ENCODE measurements around the gene DNAH8. TPM values are rescaled to one million over a fixed set of nuclear protein-coding genes. Genes with fewer than 3 reads are reported as not detected.

Gene DNAH8
- total RNA-seq, 1 experiment from 2014 or later, result not detected

DNA sequence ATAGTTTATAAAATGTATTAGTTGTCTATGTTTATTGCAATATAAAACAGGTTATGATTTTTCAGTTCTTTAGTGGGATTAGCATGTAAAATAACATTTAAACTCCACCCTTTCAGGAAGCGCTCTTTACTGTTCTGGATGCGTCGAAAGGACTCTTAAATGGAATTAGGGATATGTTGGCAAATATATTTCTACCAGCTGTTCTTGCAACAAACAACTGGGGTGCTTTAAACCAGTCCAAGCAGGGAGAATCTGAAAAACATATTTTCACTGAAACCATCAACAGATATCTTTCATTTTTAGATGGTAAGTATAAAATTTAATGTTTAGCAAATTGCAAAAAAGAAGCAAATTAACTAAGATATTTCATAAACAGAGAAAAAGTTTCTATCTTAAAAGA is 21.8 kb downstream of the DNAH8 start:
- Histone ChIP-seq H3K9me3 (ENCODE audit: control insufficient read depth in 1 of 2, insufficient read depth in 1 of 2, low read depth in 1 of 2, low read length in 2 of 2) (no peaks in the 10 kb centered on the region), H3K9ac (ENCODE audit: low read length) (no peak overlapping the region), H3K27me3 (ENCODE audit: insufficient read depth, low read length) (0 out of 2 replicates have a peak, but pooled peaks cover 3% of the 10 kb centered on the region), H2AFZ (ENCODE audit: low read depth, low read length, poor library complexity, severe bottlenecking) (no peak overlapping the region), H3K27ac (ENCODE audit: low read depth, low read length) (no peak overlapping the region), H3K9me2 (ENCODE audit: insufficient read depth) (no peaks in the 10 kb centered on the region), H3K4me3 (replicated peaks in 1 of 2; ENCODE audit: low read depth in 1 of 2, low read length in 2 of 2) (no peak overlapping the region), H3K4me2 (ENCODE audit: low read length) (no peak overlapping the region), H3K36me3 (ENCODE audit: control insufficient read depth in 1 of 2, insufficient read depth in 2 of 2, low read length in 2 of 2) (no peaks in the 10 kb centered on the region), H4K20me1 (ENCODE audit: insufficient read depth) (no peaks in the 10 kb centered on the region), H3K79me2 (ENCODE audit: insufficient read depth, low read length) (no peaks in the 10 kb centered on the region), H3K4me1 (ENCODE audit: control insufficient read depth in 1 of 2, insufficient read depth in 2 of 2, low read length in 2 of 2) (no peaks in the 10 kb centered on the region)
- BruUV-seq (replicated peaks), result no TSS peak
- intact Hi-C loops (cut with micrococcal nuclease), result no loop called here
- TF ChIP-seq EGR1 (IDR thresholded peaks at IDR 0.05; ENCODE audit: low read depth) (no peak), CEBPB (IDR thresholded peaks at IDR 0.05; ENCODE audit: low read depth) (no peak), SRF (IDR thresholded peaks at IDR 0.05; ENCODE audit: low read depth) (no peak), CBX3 (IDR thresholded peaks at IDR 0.05; ENCODE audit: low read depth) (no peak), ZNF274 (IDR thresholded peaks at IDR 0.05; ENCODE audit: low read depth, low read length) (no peak), ELF1 (IDR thresholded peaks at IDR 0.05; ENCODE audit: borderline replicate concordance, low read depth) (no peak), FOSL1 (IDR thresholded peaks at IDR 0.05; ENCODE audit: low read depth) (no peak), SIN3A (IDR thresholded peaks at IDR 0.05; ENCODE audit: low read depth) (no peak), EZH2 (IDR thresholded peaks at IDR 0.05) (no peak), ZFX (IDR thresholded peaks at IDR 0.05) (no peak), POLR2AphosphoS5 (IDR thresholded peaks at IDR 0.05; ENCODE audit: low read depth, low read length) (no peak), YY1 (IDR thresholded peaks at IDR 0.05; ENCODE audit: extremely low read depth, insufficient replicate concordance, low read depth, low read length) (no peak)
- TF ChIP-seq, protein P1, sequence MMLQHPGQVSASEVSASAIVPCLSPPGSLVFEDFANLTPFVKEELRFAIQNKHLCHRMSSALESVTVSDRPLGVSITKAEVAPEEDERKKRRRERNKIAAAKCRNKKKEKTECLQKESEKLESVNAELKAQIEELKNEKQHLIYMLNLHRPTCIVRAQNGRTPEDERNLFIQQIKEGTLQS (IDR thresholded peaks at IDR 0.05), result no peak
- TF ChIP-seq, protein P2, sequence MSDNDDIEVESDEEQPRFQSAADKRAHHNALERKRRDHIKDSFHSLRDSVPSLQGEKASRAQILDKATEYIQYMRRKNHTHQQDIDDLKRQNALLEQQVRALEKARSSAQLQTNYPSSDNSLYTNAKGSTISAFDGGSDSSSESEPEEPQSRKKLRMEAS (IDR thresholded peaks at IDR 0.05), result no peak
- ATAC-seq, result no peak
- ChIA-PET POLR2A (no interaction called here), CTCF (no interaction called here), RAD21 (ENCODE audit: low non-redundant PET in 1 of 2, low total read pairs in 2 of 2, uncharacterized antibody in 2 of 2, unreplicated experiment in 2 of 2) (no interaction called here)
- DNase-seq (ENCODE audit: low read depth, low spot score), result no peak
